Endothelial cell of umbilical vein (primary cell): ENCODE measurements around the gene STRBP. TPM values are rescaled to one million over a fixed set of nuclear protein-coding genes. Genes with fewer than 3 reads are reported as not detected.
A peak's percentile ranks its signal among the peaks of the same experiment; 100 is the strongest.

Source experiments
- BruUV-seq: library from RNA; stranded (reverse); fragments of 400-500 nt; replicated peaks from 2 replicates; lab custom pipeline; 2021; lab: Mats Ljungman, UMichigan
- CTCF ChIA-PET: fragments of 300-600, 350-600 bp; sonication (Branson Sonifier 250); formaldehyde crosslinking; loops from one replicate; lab custom pipeline; 2021; ENCODE audit warnings: antibody characterized with exemption, inconsistent platforms; lab: Charles Lee
- POLR2A ChIA-PET: fragments of 300-600, 350-600 bp; sonication (Branson Sonifier 250); formaldehyde crosslinking; loops from one replicate; lab custom pipeline; 2021; ENCODE audit warnings: antibody characterized with exemption, inconsistent platforms; lab: Charles Lee
- DNase-seq: peaks from one replicate; pipeline ENCODE4 v3.0.0-alpha.2; 2011; ENCODE audit warnings: low read depth, low spot score
- FAIRE-seq: peaks from 2 replicates; lab custom pipeline; 2011; peaks lifted over from hg19 to GRCh38; lab: Jason Lieb, UNC
- H2AFZ ChIP-seq: 2 replicates; pipeline ENCODE4 v1.6.0; 2012; ENCODE audit warnings: low read depth, low read length, control low read depth, inconsistent platforms
- H3K27ac ChIP-seq: 2 replicates; pipeline ENCODE4 v1.5.1; 2011; ENCODE audit warnings: low read depth, mild to moderate bottlenecking, control low read depth, low read length, moderate library complexity; ENCODE audit not compliant: insufficient read depth
- H3K27me3 ChIP-seq, 2 experiments: 2 replicates each; pipeline versions ENCODE4 v1.6.0 to v1.6.1; 2011; ENCODE audit warnings: low read length in 2 of 2, mixed read lengths in 1 of 2; ENCODE audit not compliant: control insufficient read depth in 2 of 2, insufficient read depth in 2 of 2
- H3K36me3 ChIP-seq, 2 experiments: 2 replicates in 1 of 2; 3 replicates in 1 of 2; pipeline ENCODE4 v1.5.1; 2011; ENCODE audit warnings: low read length in 2 of 2, mild to moderate bottlenecking in 1 of 2, moderate library complexity in 1 of 2; ENCODE audit not compliant: control insufficient read depth in 2 of 2, insufficient read depth in 2 of 2; ENCODE audit errors: extremely low read depth in 1 of 2
- H3K4me1 ChIP-seq: 3 replicates; pipeline ENCODE4 v1.5.1; 2011; ENCODE audit warnings: mild to moderate bottlenecking, low read length; ENCODE audit not compliant: control insufficient read depth, insufficient read depth; ENCODE audit errors: extremely low read depth
- H3K4me2 ChIP-seq: 2 replicates; pipeline ENCODE4 v1.6.1; 2011; ENCODE audit warnings: low read length, control low read depth, mixed read lengths; ENCODE audit not compliant: insufficient read depth
- H3K4me3 ChIP-seq, 3 experiments: fragments of 200-600 bp in 1 of 3; sonication (generic), shearing (Covaris generic) in 1 of 3; replicated peaks in 1 of 3; 2 replicates each; pipeline ENCODE4 v1.5.1; 2011 to 2016; ENCODE audit warnings: control low read depth in 3 of 3, low read length in 3 of 3, mild to moderate bottlenecking in 2 of 3, inconsistent platforms in 1 of 3, low read depth in 1 of 3, moderate library complexity in 1 of 3; ENCODE audit not compliant: insufficient read depth in 1 of 3
- H3K79me2 ChIP-seq: 2 replicates; pipeline ENCODE4 v1.6.0; 2012; ENCODE audit warnings: low read length, inconsistent platforms; ENCODE audit not compliant: control insufficient read depth, insufficient read depth
- H3K9ac ChIP-seq: replicated peaks from 2 replicates; pipeline ENCODE3; 2011; ENCODE audit warnings: low read length, control low read depth; ENCODE audit not compliant: insufficient read depth; ENCODE audit errors: extremely low read depth
- H3K9me1 ChIP-seq: replicated peaks from 3 replicates; pipeline ENCODE4 v1.6.0; 2011; ENCODE audit warnings: mild to moderate bottlenecking, low read length; ENCODE audit not compliant: control insufficient read depth, insufficient read depth; ENCODE audit errors: extremely low read depth
- H3K9me3 ChIP-seq: replicated peaks from 2 replicates; pipeline ENCODE4 v1.5.1; 2012; ENCODE audit warnings: low read length, inconsistent platforms; ENCODE audit not compliant: control insufficient read depth, insufficient read depth
- H4K20me1 ChIP-seq: replicated peaks from 2 replicates; pipeline ENCODE3; 2011; ENCODE audit warnings: mild to moderate bottlenecking, low read length; ENCODE audit not compliant: control insufficient read depth, insufficient read depth; ENCODE audit errors: extremely low read depth
- EZH2 ChIP-seq: IDR thresholded peaks from 2 replicates; pipeline ENCODE4 v1.6.1; 2012; ENCODE audit warnings: borderline replicate concordance, low read depth, mild to moderate bottlenecking, moderate library complexity, low read length, inconsistent platforms; ENCODE audit not compliant: severe bottlenecking
- FOS ChIP-seq: IDR thresholded peaks from 2 replicates; pipeline ENCODE4 v1.6.1; 2011; ENCODE audit warnings: mild to moderate bottlenecking, low read length, moderate library complexity, borderline replicate concordance; ENCODE audit not compliant: insufficient read depth
- GATA2 ChIP-seq: IDR thresholded peaks from 2 replicates; pipeline ENCODE4 v1.7.0; 2011; ENCODE audit warnings: low read depth, mild to moderate bottlenecking, moderate library complexity, mixed read lengths, low read length; ENCODE audit not compliant: insufficient read length, insufficient read depth
- JUN ChIP-seq: IDR thresholded peaks from 2 replicates; pipeline ENCODE4 v1.6.1; 2011; ENCODE audit warnings: borderline replicate concordance, low read depth; ENCODE audit not compliant: insufficient read length, insufficient read depth
- MYC ChIP-seq: IDR thresholded peaks from one replicate; pipeline ENCODE4 v1.6.1; 2011; ENCODE audit warnings: mild to moderate bottlenecking, low read depth, low read length
- POLR2A ChIP-seq: IDR thresholded peaks from 2 replicates; pipeline ENCODE4 v1.6.1; 2012; ENCODE audit warnings: low read depth, mild to moderate bottlenecking, control low read depth, low read length
- POLR2AphosphoS5 ChIP-seq: IDR thresholded peaks from 2 replicates; pipeline ENCODE4 v1.6.1; 2012; ENCODE audit warnings: low read depth, mild to moderate bottlenecking, control low read depth, low read length, moderate library complexity; ENCODE audit not compliant: insufficient read depth
- dilution Hi-C: fragments of 300-500 bp; cut with MboI; formaldehyde crosslinking; loops from one replicate; pipeline ENCODE4 v1.15.0; 2019; ENCODE audit warnings: low sequenced_read_pairs; ENCODE audit not compliant: extremely low pct_ligation_motif_present
- intact Hi-C: fragments of 100-400 bp; cut with micrococcal nuclease; formaldehyde crosslinking; loops from one replicate; pipeline ENCODE4 v1.10.0; 2022
- polyA plus RNA-seq, 4 experiments: library from polyadenylated mRNA; depleted of rRNA in 3 of 4; stranded (reverse) in 3 of 4; unstranded in 1 of 4; fragments of >200 nt; gene quantifications; 2 replicates each; pipeline versions ENCODE4 v1.2.1 to v1.2.3, GENCODE V29; 2011 to 2012; ENCODE audit warnings: missing spikeins in 1 of 4
- total RNA-seq: library from RNA; stranded (reverse); gene quantifications from 2 replicates; pipeline ENCODE4 v1.2.3, GENCODE V29; 2021
- TF ChIP-seq, protein P1 (sequence below): IDR thresholded peaks from 2 replicates; pipeline ENCODE4 v1.6.1; 2011; ENCODE audit not compliant: insufficient read depth, insufficient read length
- TF ChIP-seq, protein P2 (sequence below), 2 donors: IDR thresholded peaks; 1 replicate in 1 of 2; 2 replicates in 1 of 2; pipeline ENCODE4 v1.5.1; 2011; ENCODE audit warnings: low read length in 2 of 2, mild to moderate bottlenecking in 2 of 2, moderate library complexity in 2 of 2, control low read depth in 1 of 2, inconsistent platforms in 1 of 2, low read depth in 1 of 2; ENCODE audit not compliant: insufficient read depth in 1 of 2; ENCODE audit errors: extremely low read depth in 1 of 2

The STRBP gene
- total and polyA plus RNA-seq, 2 donors (not counting 3 experiments of a cell fraction or from before 2014, with no cell fraction given): 7.7 to 15.4 TPM

GRCh38 chr9:123225374-123225813, 43.0 kb downstream of the STRBP start:
- TF ChIP-seq POLR2AphosphoS5 (no peak), EZH2 (no peak), POLR2A (no peak), FOS (no peak), MYC (no peak), JUN (no peak), GATA2 (no peak)
- TF ChIP-seq, protein P1, sequence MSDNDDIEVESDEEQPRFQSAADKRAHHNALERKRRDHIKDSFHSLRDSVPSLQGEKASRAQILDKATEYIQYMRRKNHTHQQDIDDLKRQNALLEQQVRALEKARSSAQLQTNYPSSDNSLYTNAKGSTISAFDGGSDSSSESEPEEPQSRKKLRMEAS: no peak
- TF ChIP-seq, protein P2, sequence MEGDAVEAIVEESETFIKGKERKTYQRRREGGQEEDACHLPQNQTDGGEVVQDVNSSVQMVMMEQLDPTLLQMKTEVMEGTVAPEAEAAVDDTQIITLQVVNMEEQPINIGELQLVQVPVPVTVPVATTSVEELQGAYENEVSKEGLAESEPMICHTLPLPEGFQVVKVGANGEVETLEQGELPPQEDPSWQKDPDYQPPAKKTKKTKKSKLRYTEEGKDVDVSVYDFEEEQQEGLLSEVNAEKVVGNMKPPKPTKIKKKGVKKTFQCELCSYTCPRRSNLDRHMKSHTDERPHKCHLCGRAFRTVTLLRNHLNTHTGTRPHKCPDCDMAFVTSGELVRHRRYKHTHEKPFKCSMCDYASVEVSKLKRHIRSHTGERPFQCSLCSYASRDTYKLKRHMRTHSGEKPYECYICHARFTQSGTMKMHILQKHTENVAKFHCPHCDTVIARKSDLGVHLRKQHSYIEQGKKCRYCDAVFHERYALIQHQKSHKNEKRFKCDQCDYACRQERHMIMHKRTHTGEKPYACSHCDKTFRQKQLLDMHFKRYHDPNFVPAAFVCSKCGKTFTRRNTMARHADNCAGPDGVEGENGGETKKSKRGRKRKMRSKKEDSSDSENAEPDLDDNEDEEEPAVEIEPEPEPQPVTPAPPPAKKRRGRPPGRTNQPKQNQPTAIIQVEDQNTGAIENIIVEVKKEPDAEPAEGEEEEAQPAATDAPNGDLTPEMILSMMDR (IDR thresholded peaks at IDR 0.05; ENCODE audit: extremely low read depth in 1 of 2, insufficient read depth in 1 of 2, low read depth in 1 of 2, low read length in 2 of 2): peak; percentile 60 to 73
- H3K36me3 ChIP-seq: no peaks in the 10 kb centered on the region
- H3K9me1 ChIP-seq: no peaks in the 10 kb centered on the region
- intact Hi-C loops (loop anchor here (1.0 to 5.0 kb wide), 3 partner anchors 123 to 143 kb away; no protein-coding TSS in a partner anchor), dilution Hi-C loops (no loop called here)
- no peak overlapping the region for H3K9ac ChIP-seq
- no peaks in the 10 kb centered on the region for H4K20me1 ChIP-seq
- peaks cover 2% of the 10 kb centered on the region for H3K4me1 ChIP-seq
- H3K27ac ChIP-seq: no peak overlapping the region
- no peaks in the 10 kb centered on the region for H3K27me3 ChIP-seq
- DNase-seq: peak; percentile 85
- CTCF ChIA-PET: interaction anchor here (0.5 to 3.2 kb wide), 65 partner anchors 8 to 467 kb away, joined by 3 to 100 read pairs (median 5); partner anchors contain the start of genes RABGAP1 and ZBTB6
- no peak overlapping the region for H2AFZ ChIP-seq
- POLR2A ChIA-PET: no interaction called here
- no TSS peak for BruUV-seq
- no peak overlapping the region for H3K4me3 ChIP-seq
- FAIRE-seq: peak; percentile 89
- no peaks in the 10 kb centered on the region for H3K79me2 ChIP-seq
- H3K9me3 ChIP-seq: no peaks in the 10 kb centered on the region
- no peak overlapping the region for H3K4me2 ChIP-seq
